Testis (tissue), 2 donors: ENCODE measurements around the gene ABHD16A.

ENCODE experiments used
- POLR2A ChIP-seq: fragments of 450-650 bp; IDR thresholded peaks from one replicate; pipeline ENCODE4 v1.6.1; 2017; ENCODE audit warnings: antibody characterized with exemption, mild to moderate bottlenecking, moderate library complexity
- TF ChIP-seq, protein P1 (sequence below), 3 experiments: fragments of 450-650 bp in 2 of 3; fragments of 200-600 bp in 1 of 3; sonication (generic) in 1 of 3; IDR thresholded peaks; one replicate each; pipeline ENCODE4 v1.5.1; 2016 to 2019; ENCODE audit warnings: antibody characterized with exemption in 3 of 3, mild to moderate bottlenecking in 2 of 3, moderate library complexity in 1 of 3

- TF ChIP-seq, protein P1, sequence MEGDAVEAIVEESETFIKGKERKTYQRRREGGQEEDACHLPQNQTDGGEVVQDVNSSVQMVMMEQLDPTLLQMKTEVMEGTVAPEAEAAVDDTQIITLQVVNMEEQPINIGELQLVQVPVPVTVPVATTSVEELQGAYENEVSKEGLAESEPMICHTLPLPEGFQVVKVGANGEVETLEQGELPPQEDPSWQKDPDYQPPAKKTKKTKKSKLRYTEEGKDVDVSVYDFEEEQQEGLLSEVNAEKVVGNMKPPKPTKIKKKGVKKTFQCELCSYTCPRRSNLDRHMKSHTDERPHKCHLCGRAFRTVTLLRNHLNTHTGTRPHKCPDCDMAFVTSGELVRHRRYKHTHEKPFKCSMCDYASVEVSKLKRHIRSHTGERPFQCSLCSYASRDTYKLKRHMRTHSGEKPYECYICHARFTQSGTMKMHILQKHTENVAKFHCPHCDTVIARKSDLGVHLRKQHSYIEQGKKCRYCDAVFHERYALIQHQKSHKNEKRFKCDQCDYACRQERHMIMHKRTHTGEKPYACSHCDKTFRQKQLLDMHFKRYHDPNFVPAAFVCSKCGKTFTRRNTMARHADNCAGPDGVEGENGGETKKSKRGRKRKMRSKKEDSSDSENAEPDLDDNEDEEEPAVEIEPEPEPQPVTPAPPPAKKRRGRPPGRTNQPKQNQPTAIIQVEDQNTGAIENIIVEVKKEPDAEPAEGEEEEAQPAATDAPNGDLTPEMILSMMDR (IDR thresholded peaks at IDR 0.05), result no peak
- TF ChIP-seq POLR2A, result no peak
Observed at GRCh38 chr6:31645325-31645724, 57.8 kb downstream of the ABHD16A start.
